ENCODE measurements around the gene CWC22. TPM values are rescaled to one million over a fixed set of nuclear protein-coding genes. Genes with fewer than 3 reads are reported as not detected.

Gene CWC22
- total RNA-seq, 3 donors from 2014 or later (not counting 1 experiment from before 2014, with no cell fraction given), result 14.9 to 20.3 (median 16.1) TPM

- Mint-ChIP-seq H3K4me1 (no peaks in the 10 kb centered on the region), H3K9me3 (peaks cover 0 to 5% of the 10 kb centered on the region in 2 donors), H3K27ac (no peak overlapping the region), H3K27me3 (ENCODE audit: low read depth in 2 of 2) (peaks cover 0 to 3% of the 10 kb centered on the region in 2 donors), H3K4me3 (no peak overlapping the region), H3K36me3 (no peaks in the 10 kb centered on the region)
- H3K4me3 ChIP-seq (ENCODE audit: low read length), result no peak overlapping the region
- DNase-seq (no peak), ATAC-seq (no peak)
- no peaks in the 10 kb centered on the region for H3K9me3 ChIP-seq (ENCODE audit: control insufficient read depth, insufficient read depth, low read length)
- intact Hi-C loops (cut with micrococcal nuclease), result no loop called here
- 98% methylated on average over 3 of the region's 5 CpGs for WGBS (ENCODE audit: insufficient coverage)
- no peak overlapping the region for H3K27ac ChIP-seq (ENCODE audit: low read length)
- TF ChIP-seq CTCF (IDR thresholded peaks at IDR 0.05), result no peak
- H3K4me1 ChIP-seq (ENCODE audit: control insufficient read depth, insufficient read depth, low read length), result no peaks in the 10 kb centered on the region
- H3K27me3 ChIP-seq (ENCODE audit: control insufficient read depth, insufficient read depth, low read length), result no peaks in the 10 kb centered on the region
- no peaks in the 10 kb centered on the region for H3K36me3 ChIP-seq (ENCODE audit: control insufficient read depth, insufficient read depth, low read length)
Observed at GRCh38 chr2:179900655-179901054, 106.4 kb downstream of the CWC22 start.

- intact Hi-C loops (cut with micrococcal nuclease), result no loop called here
- ATAC-seq, result no peak
- Mint-ChIP-seq H3K4me3 (no peak overlapping the region), H3K27ac (no peak overlapping the region), H3K4me1 (no peaks in the 10 kb centered on the region), H3K27me3 (ENCODE audit: low read depth in 2 of 2) (peaks cover 0 to 3% of the 10 kb centered on the region in 2 donors), H3K9me3 (peaks cover 0 to 5% of the 10 kb centered on the region in 2 donors), H3K36me3 (no peaks in the 10 kb centered on the region)
- no peak for TF ChIP-seq CTCF (IDR thresholded peaks at IDR 0.05)
- Histone ChIP-seq H3K9me3 (ENCODE audit: control insufficient read depth, insufficient read depth, low read length) (no peaks in the 10 kb centered on the region), H3K36me3 (ENCODE audit: control insufficient read depth, insufficient read depth, low read length) (no peaks in the 10 kb centered on the region), H3K4me1 (ENCODE audit: control insufficient read depth, insufficient read depth, low read length) (no peaks in the 10 kb centered on the region), H3K4me3 (ENCODE audit: low read length) (no peak overlapping the region), H3K27ac (ENCODE audit: low read length) (no peak overlapping the region), H3K27me3 (ENCODE audit: control insufficient read depth, insufficient read depth, low read length) (no peaks in the 10 kb centered on the region)
- WGBS (ENCODE audit: insufficient coverage), result 100% methylated on average over 1 of the region's 1 CpG
- no peak for DNase-seq
Observed at GRCh38 chr2:179899666-179900065, 107.4 kb downstream of the CWC22 start.

GRCh38 chr2:179898873-179899272, 108.2 kb downstream of the CWC22 start:
- Mint-ChIP-seq H3K9me3 (peaks cover 0 to 5% of the 10 kb centered on the region in 2 donors), H3K4me3 (no peak overlapping the region), H3K4me1 (no peaks in the 10 kb centered on the region), H3K27ac (no peak overlapping the region), H3K27me3 (ENCODE audit: low read depth in 2 of 2) (peaks cover 0 to 3% of the 10 kb centered on the region in 2 donors), H3K36me3 (no peaks in the 10 kb centered on the region)
- Histone ChIP-seq H3K9me3 (ENCODE audit: control insufficient read depth, insufficient read depth, low read length) (no peaks in the 10 kb centered on the region), H3K27me3 (ENCODE audit: control insufficient read depth, insufficient read depth, low read length) (no peaks in the 10 kb centered on the region), H3K36me3 (ENCODE audit: control insufficient read depth, insufficient read depth, low read length) (no peaks in the 10 kb centered on the region), H3K4me3 (ENCODE audit: low read length) (no peak overlapping the region), H3K27ac (ENCODE audit: low read length) (no peak overlapping the region), H3K4me1 (ENCODE audit: control insufficient read depth, insufficient read depth, low read length) (no peaks in the 10 kb centered on the region)
- intact Hi-C loops (cut with micrococcal nuclease), result no loop called here
- whole genome bisulfite sequencing (ENCODE audit: insufficient coverage), result 85% methylated on average over 4 of the region's 4 CpGs
- DNase-seq, result peak in 1 of 2 donors; percentile 2
- TF ChIP-seq CTCF (IDR thresholded peaks at IDR 0.05), result no peak
- ATAC-seq, result no peak

Other genes starting within 250 kb of the CWC22 start
- gene ZNF385B, start 145.7 kb downstream of the CWC22 start, total RNA-seq, result under 1 TPM in 1 of 3 donors, not detected in 2; 0.54 TPM

Data from natural killer cell (primary cell).